Measurements from ENCODE around the gene CFAP210. TPM values are rescaled to one million over a fixed set of nuclear protein-coding genes. Genes with fewer than 3 reads are reported as not detected.
"Not testable (repeated sequence)": the region's sequence is repeated elsewhere in the genome, so short reads cannot be mapped to it uniquely, and the experiment has no call there.

The CFAP210 gene
- total RNA-seq, 1 donor from 2014 or later = 1.2 TPM

DNA sequence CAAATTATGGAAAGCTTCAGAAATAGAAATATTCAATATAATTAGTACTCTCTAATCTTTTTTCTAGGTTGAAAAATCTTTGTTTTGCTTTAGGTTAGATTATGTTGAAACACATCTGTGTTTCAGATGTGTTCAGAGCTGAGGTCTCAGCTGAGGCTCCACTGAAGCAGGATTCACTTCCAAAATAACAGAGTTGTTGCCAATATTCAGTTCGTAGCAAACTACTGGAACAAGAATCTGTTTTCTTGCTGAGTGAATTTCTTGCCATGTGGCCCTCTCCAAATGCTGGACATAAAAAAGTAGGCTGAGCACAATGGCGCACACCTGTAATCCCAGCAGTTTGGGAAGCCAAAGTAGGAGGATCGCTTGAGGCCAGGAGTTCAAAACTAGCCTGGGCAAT is 8.8 kb upstream of the CFAP210 start:
- no peaks in the 10 kb centered on the region for H3K9me3 Mint-ChIP-seq
- no peaks in the 10 kb centered on the region for H3F3A ChIP-seq (ENCODE audit: low read depth)
- H3K27ac ChIP-seq = no peak overlapping the region
- TF ChIP-seq EZH2phosphoT487 (IDR thresholded peaks at IDR 0.05) = no peak
- TF ChIP-seq EZH2 (IDR thresholded peaks at IDR 0.05) = no peak
- TF ChIP-seq CTCF (IDR thresholded peaks at IDR 0.05) = no peak
- H4K20me1 ChIP-seq (ENCODE audit: low read depth) = no peaks in the 10 kb centered on the region
- no peaks in the 10 kb centered on the region for H3K9me3 ChIP-seq (ENCODE audit: low read depth)
- no peaks in the 10 kb centered on the region for H3K27me3 ChIP-seq
- peaks cover 24% of the 10 kb centered on the region for H3K36me3 Mint-ChIP-seq
- no peak for DNase-seq (ENCODE audit: low spot score)
- peaks cover 10% of the 10 kb centered on the region for H3K79me2 ChIP-seq (ENCODE audit: low read depth)
- no peak overlapping the region for H3K9ac ChIP-seq
- no peak overlapping the region for H3K4me3 ChIP-seq
- peaks cover 9% of the 10 kb centered on the region for H3K36me3 ChIP-seq
- H3K4me1 ChIP-seq = no peaks in the 10 kb centered on the region
- H3K4me1 Mint-ChIP-seq = no peaks in the 10 kb centered on the region
- H3K27ac Mint-ChIP-seq = no peak overlapping the region
- no peaks in the 10 kb centered on the region for H3K27me3 Mint-ChIP-seq (ENCODE audit: insufficient read depth, low read depth)
- no peak overlapping the region for H2AFZ ChIP-seq (replicated peaks)
- H3K4me2 ChIP-seq = no peak overlapping the region
- no peak overlapping the region for H3K4me3 Mint-ChIP-seq

- DNase-seq (ENCODE audit: low spot score); H3K27ac ChIP-seq; H3K4me2 ChIP-seq; H3K4me1 Mint-ChIP-seq; H4K20me1 ChIP-seq (ENCODE audit: low read depth); H2AFZ ChIP-seq (replicated peaks); H3K4me3 ChIP-seq; H3K9me3 Mint-ChIP-seq; H3F3A ChIP-seq (ENCODE audit: low read depth); H3K9ac ChIP-seq; H3K27me3 ChIP-seq; H3K27me3 Mint-ChIP-seq (ENCODE audit: insufficient read depth, low read depth); H3K4me1 ChIP-seq; H3K9me3 ChIP-seq (ENCODE audit: low read depth); H3K27ac Mint-ChIP-seq; H3K4me3 Mint-ChIP-seq: not testable (repeated sequence)
- H3K36me3 Mint-ChIP-seq = peaks cover 21% of the 10 kb centered on the region
- peaks cover 24% of the 10 kb centered on the region for H3K36me3 ChIP-seq
- peaks cover 27% of the 10 kb centered on the region for H3K79me2 ChIP-seq (ENCODE audit: low read depth)
These were observed 5.0 kb upstream of the CFAP210 start for GRCh38 chr2:169699173-169699572.

- H3K27me3 Mint-ChIP-seq (ENCODE audit: insufficient read depth, low read depth) = peaks cover 5% of the 10 kb centered on the region
- H3K4me3 Mint-ChIP-seq = peak overlapping the region; percentile 33
These were observed 2.2 kb upstream of the CFAP210 start for GRCh38 chr2:169696381-169696780.

More at GRCh38 chr2:169696381-169696780, 2.2 kb upstream of the CFAP210 start:
- Histone ChIP-seq H2AFZ (replicated peaks) (no peak overlapping the region), H3K4me2 (no peak overlapping the region), H4K20me1 (ENCODE audit: low read depth) (no peaks in the 10 kb centered on the region), H3K9ac (no peak overlapping the region), H3F3A (ENCODE audit: low read depth) (peaks cover 10% of the 10 kb centered on the region), H3K79me2 (ENCODE audit: low read depth) (peaks cover 27% of the 10 kb centered on the region), H3K9me3 (ENCODE audit: low read depth) (no peaks in the 10 kb centered on the region), H3K27ac (no peak overlapping the region), H3K27me3 (no peaks in the 10 kb centered on the region), H3K4me1 (peaks cover 10% of the 10 kb centered on the region), H3K4me3 (no peak overlapping the region), H3K36me3 (peaks cover 24% of the 10 kb centered on the region)
- Mint-ChIP-seq H3K27ac (no peak overlapping the region), H3K9me3 (peaks cover 1% of the 10 kb centered on the region), H3K36me3 (peaks cover 18% of the 10 kb centered on the region), H3K4me1 (peaks cover 14% of the 10 kb centered on the region)
- DNase-seq (ENCODE audit: low spot score) = no peak
- TF ChIP-seq EZH2 (IDR thresholded peaks at IDR 0.05) (no peak), CTCF (IDR thresholded peaks at IDR 0.05) (no peak), EZH2phosphoT487 (IDR thresholded peaks at IDR 0.05) (no peak)
